Measurements from ENCODE around the gene FSTL4. TPM values are rescaled to one million over a fixed set of nuclear protein-coding genes. Genes with fewer than 3 reads are reported as not detected.

Gene FSTL4
- polyA plus RNA-seq, 6 donors from 2014 or later: 0.22 to 0.78 (median 0.48) TPM; not detected in 1

DNA sequence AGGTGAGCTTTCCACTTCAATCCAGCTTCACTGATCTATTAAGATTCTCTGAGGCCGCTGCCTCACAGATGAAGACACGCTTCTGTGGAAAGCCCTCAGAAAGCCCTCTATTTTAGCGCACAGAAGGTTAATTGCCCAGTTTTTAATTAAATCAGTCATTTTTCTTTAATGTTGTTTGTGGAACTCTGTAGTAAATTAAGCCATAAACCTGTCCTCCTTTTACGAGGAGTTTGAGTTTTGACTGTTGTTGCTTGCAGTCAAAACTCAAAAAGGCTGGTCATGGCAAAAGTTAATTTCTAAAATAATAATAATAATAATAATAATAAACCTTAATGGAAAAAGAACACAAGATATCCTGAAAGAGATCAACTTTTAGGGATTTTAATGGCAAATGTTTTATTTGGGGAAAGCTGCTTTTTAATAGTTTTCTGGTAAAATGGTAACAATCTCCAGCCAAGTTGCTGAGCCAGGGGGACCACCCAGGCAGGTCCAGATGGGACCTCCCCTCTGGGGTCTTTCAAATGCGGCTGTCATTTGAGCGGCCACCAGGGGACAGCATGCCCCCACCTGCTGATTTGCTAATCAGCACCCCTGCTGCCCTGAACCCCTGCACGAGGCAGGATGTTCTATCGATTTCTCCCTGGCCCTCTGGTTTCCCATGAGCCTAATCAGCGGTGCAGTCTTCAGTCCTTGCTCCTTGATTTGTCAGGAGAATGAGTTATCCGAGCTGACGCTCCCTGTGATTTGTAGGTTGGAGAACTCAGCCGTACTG is 247.2 kb downstream of the FSTL4 start:
- H3K27me3 Mint-ChIP-seq: peaks cover 0 to 25% (median 19%) of the 10 kb centered on the region in 3 donors
- peak; percentile 6 for DNase-seq
- no peak overlapping the region for H3K4me3 Mint-ChIP-seq
- H3K4me1 Mint-ChIP-seq: no peaks in the 10 kb centered on the region
- no peaks in the 10 kb centered on the region for H3K9me3 Mint-ChIP-seq
- peak overlapping the region in 1 of 6 donors; percentile 33 for H3K27ac Mint-ChIP-seq
- ATAC-seq (ENCODE audit: low read depth in 2 of 2): no peak
- no peaks in the 10 kb centered on the region for H3K36me3 Mint-ChIP-seq

DNA sequence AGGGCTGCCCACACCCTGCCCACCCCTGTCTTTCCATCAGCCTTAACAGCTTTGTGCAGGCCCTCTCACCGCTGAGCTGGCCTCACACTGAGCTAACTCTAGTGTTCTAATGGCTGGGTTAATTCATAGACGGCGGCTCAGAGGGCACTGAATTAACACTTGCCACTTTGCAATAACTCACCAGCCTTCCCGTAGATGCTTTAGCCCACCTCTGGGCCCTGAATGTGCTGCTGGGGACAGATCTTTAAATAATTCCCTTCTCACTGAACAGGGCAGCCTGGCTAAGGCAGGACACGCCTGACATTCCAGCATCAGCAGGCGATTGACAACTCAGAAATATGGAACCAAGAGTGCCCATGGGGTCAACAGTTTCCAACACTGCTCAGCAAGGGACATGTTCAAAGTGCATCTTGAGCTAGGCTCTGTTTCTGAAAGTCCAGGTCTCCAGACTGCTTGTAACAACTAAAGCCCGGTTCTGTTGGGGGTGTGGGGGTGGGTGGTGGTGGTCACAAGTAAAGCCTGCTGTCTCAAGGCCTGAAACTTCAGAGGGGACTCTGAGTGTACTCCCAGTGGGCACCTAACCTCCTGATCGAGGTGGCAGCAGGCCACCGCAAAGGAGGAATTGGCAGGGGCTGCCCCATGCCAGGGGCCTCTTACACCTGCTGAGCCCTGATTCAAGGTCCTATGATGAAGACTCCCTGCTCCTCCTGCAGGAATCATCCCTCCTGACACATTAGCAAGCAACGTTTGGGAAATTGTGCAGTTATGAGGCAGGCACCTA is 248.3 kb downstream of the FSTL4 start:
- Mint-ChIP-seq H3K4me3 (no peak overlapping the region), H3K27ac (peak overlapping the region in 1 of 6 donors; percentile 43), H3K36me3 (no peaks in the 10 kb centered on the region), H3K27me3 (peaks cover 0 to 25% (median 18%) of the 10 kb centered on the region in 3 donors), H3K4me1 (no peaks in the 10 kb centered on the region), H3K9me3 (no peaks in the 10 kb centered on the region)
- ATAC-seq (ENCODE audit: low read depth in 2 of 2) (no peak), DNase-seq (no peak)

GRCh38 chr5:133362438-133362837 is 249.9 kb downstream of the FSTL4 start:
- H3K4me1 Mint-ChIP-seq: no peaks in the 10 kb centered on the region
- H3K9me3 Mint-ChIP-seq: no peaks in the 10 kb centered on the region
- H3K27ac Mint-ChIP-seq: no peak overlapping the region
- H3K4me3 Mint-ChIP-seq: no peak overlapping the region
- H3K27me3 Mint-ChIP-seq: peaks cover 0 to 25% (median 18%) of the 10 kb centered on the region in 3 donors
- DNase-seq: no peak
- H3K36me3 Mint-ChIP-seq: no peaks in the 10 kb centered on the region
- no peak for ATAC-seq (ENCODE audit: low read depth in 2 of 2)

- Mint-ChIP-seq H3K36me3 (no peaks in the 10 kb centered on the region), H3K4me1 (no peaks in the 10 kb centered on the region), H3K4me3 (no peak overlapping the region), H3K9me3 (no peaks in the 10 kb centered on the region), H3K27ac (no peak overlapping the region), H3K27me3 (peaks cover 0 to 25% (median 18%) of the 10 kb centered on the region in 3 donors)
- no peak for DNase-seq
- ATAC-seq (ENCODE audit: low read depth in 2 of 2): no peak
These were observed 250.4 kb downstream of the FSTL4 start for GRCh38 chr5:133361922-133362321.

GRCh38 chr5:133360693-133361472 is 251.5 kb downstream of the FSTL4 start:
- no peak overlapping the region for H3K4me3 Mint-ChIP-seq
- no peaks in the 10 kb centered on the region for H3K9me3 Mint-ChIP-seq
- no peaks in the 10 kb centered on the region for H3K36me3 Mint-ChIP-seq
- H3K27ac Mint-ChIP-seq: no peak overlapping the region
- no peak for ATAC-seq (ENCODE audit: low read depth in 2 of 2)
- H3K4me1 Mint-ChIP-seq: no peaks in the 10 kb centered on the region
- no peak for DNase-seq
- H3K27me3 Mint-ChIP-seq: peaks cover 0 to 25% (median 11%) of the 10 kb centered on the region in 3 donors

- DNase-seq (no peak), ATAC-seq (ENCODE audit: low read depth in 2 of 2) (no peak)
- no peaks in the 10 kb centered on the region for H3K36me3 Mint-ChIP-seq
- H3K4me1 Mint-ChIP-seq: no peaks in the 10 kb centered on the region
- H3K27ac Mint-ChIP-seq: peak overlapping the region in 1 of 6 donors; percentile 65
- H3K27me3 Mint-ChIP-seq: peaks cover 0 to 21% (median 9%) of the 10 kb centered on the region in 3 donors
- H3K4me3 Mint-ChIP-seq: no peak overlapping the region
- no peaks in the 10 kb centered on the region for H3K9me3 Mint-ChIP-seq
These were observed 252.5 kb downstream of the FSTL4 start for GRCh38 chr5:133359861-133360260.

GRCh38 chr5:133358271-133358670 is 254.1 kb downstream of the FSTL4 start:
- Mint-ChIP-seq H3K9me3 (peaks cover 0 to under 1% (median 0%) of the 10 kb centered on the region in 7 donors), H3K27ac (no peak overlapping the region), H3K4me3 (no peak overlapping the region), H3K36me3 (peaks cover 0 to under 1% of the 10 kb centered on the region in 2 donors), H3K27me3 (peaks cover 0 to 14% (median 4%) of the 10 kb centered on the region in 3 donors), H3K4me1 (no peaks in the 10 kb centered on the region)
- DNase-seq (no peak), ATAC-seq (ENCODE audit: low read depth in 2 of 2) (no peak)

- H3K27ac Mint-ChIP-seq: no peak overlapping the region
These were observed 254.6 kb downstream of the FSTL4 start for GRCh38 chr5:133357758-133358157.

DNA sequence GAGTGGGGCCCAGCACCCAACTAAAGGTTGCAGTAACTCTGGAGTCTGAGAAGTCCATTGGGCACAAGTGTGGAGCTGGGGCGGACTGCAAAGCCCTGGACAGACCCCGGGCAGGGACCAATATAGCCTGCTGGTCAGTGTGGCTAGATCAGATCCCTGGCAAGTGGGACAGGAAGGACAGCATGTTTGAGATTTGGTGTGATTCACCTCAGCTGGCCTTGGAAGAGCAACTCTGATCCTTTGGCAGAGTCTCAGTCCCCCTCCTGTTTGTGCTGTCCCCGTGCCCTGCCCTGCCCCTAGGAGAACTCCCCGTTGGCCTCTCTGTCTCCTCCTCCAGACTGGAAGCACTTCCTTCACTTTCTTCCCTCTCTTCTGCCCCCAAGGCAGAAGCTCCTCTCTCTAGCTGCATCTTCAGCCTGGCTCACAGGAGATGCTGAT is 255.3 kb downstream of the FSTL4 start:
- no peak for DNase-seq
- Mint-ChIP-seq H3K27me3 (peaks cover 0 to 16% (median 0%) of the 10 kb centered on the region in 3 donors), H3K36me3 (peaks cover 0 to 7% of the 10 kb centered on the region in 2 donors), H3K4me1 (no peaks in the 10 kb centered on the region), H3K9me3 (peaks cover 0 to 7% (median 2%) of the 10 kb centered on the region in 7 donors), H3K27ac (peak overlapping the region in 1 of 6 donors; percentile 26), H3K4me3 (no peak overlapping the region)
- ATAC-seq (ENCODE audit: low read depth in 2 of 2): no peak

More at GRCh38 chr5:133357758-133358157, 254.6 kb downstream of the FSTL4 start:
- DNase-seq: no peak
- H3K27me3 Mint-ChIP-seq: peaks cover 0 to 14% (median 0%) of the 10 kb centered on the region in 3 donors
- H3K4me3 Mint-ChIP-seq: no peak overlapping the region
- peaks cover 0 to 6% (median 2%) of the 10 kb centered on the region in 7 donors for H3K9me3 Mint-ChIP-seq
- H3K36me3 Mint-ChIP-seq: peaks cover 0 to 5% of the 10 kb centered on the region in 2 donors
- ATAC-seq (ENCODE audit: low read depth in 2 of 2): no peak
- no peaks in the 10 kb centered on the region for H3K4me1 Mint-ChIP-seq

- H3K36me3 Mint-ChIP-seq: peaks cover 0 to 7% of the 10 kb centered on the region in 2 donors
- H3K27ac Mint-ChIP-seq: no peak overlapping the region
- DNase-seq (no peak), ATAC-seq (ENCODE audit: low read depth in 2 of 2) (no peak)
- H3K4me3 Mint-ChIP-seq: no peak overlapping the region
- peaks cover 0 to 7% (median 2%) of the 10 kb centered on the region in 7 donors for H3K9me3 Mint-ChIP-seq
- no peaks in the 10 kb centered on the region for H3K4me1 Mint-ChIP-seq
- H3K27me3 Mint-ChIP-seq: peaks cover 0 to 15% (median 0%) of the 10 kb centered on the region in 3 donors
These were observed 255.9 kb downstream of the FSTL4 start for GRCh38 chr5:133356396-133356983.

DNA sequence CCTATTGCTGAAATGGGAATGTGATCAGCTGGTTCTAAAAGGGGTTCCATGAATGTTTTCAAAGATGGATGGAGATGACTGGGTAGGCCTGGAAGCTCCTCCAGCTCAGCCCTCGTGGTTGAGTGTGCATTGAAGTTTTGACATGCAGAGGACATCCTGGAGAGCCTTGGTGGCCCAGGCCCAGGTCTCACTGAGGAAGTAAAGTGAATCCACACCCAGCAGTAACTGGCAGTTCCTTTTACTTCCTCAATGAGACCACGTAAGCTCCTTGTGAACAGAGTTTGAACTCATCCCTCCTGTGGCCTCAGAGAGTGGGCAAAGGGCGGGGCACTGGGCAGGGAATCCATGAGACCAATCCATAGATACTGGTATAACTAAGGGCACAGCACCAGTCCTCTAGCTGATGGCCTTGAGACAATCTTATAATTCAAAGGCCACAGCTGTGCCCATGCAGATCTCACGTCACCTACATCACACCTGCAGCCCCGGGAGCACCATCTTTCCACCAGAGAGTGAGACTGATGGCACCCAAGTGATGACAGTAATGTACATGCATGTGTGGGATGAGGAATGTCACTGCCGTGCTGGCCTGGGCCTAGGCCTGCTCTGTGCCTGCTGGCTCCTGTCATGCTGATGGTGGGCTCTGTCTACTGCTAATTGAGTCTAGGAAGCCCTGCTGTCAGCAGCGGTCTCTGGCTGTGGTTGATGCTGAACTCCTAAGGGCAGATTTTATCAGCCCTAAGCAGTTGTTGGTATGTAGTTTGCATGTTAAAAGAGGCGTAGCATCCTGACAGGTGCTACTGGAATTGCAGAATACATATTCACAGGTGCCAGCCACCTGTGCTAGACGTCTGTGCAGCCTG is 257.8 kb downstream of the FSTL4 start:
- H3K9me3 Mint-ChIP-seq: peaks cover 0 to 7% (median 2%) of the 10 kb centered on the region in 7 donors
- DNase-seq (no peak), ATAC-seq (ENCODE audit: low read depth in 2 of 2) (no peak)
- H3K4me1 Mint-ChIP-seq: no peaks in the 10 kb centered on the region
- H3K27me3 Mint-ChIP-seq: peaks cover 0 to 10% (median 6%) of the 10 kb centered on the region in 3 donors
- H3K27ac Mint-ChIP-seq: peak overlapping the region in 2 of 6 donors; percentile 2 to 78
- peaks cover 0 to 7% of the 10 kb centered on the region in 2 donors for H3K36me3 Mint-ChIP-seq
- no peak overlapping the region for H3K4me3 Mint-ChIP-seq

DNA sequence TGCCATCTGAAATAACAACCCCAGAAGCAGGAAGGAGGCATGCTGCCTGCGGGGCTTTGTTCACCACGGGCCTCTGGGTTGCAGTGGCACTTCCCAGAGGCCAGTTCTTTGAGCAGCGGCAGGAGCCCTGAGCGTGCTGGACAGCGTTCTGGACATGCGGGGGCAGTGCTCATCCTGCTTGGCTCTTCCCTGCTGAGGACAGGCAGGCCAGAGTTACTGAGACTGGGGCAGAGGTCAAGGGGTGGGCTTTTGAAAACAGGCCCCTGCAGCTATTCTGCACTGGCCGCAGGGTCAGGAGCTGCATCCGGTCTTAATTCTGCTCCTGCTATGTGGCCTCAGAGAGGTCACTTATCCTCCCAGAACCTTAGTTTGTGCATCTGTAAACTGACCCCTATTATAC is 258.6 kb downstream of the FSTL4 start:
- H3K4me1 Mint-ChIP-seq: no peaks in the 10 kb centered on the region
- peaks cover 0 to 10% (median 6%) of the 10 kb centered on the region in 3 donors for H3K27me3 Mint-ChIP-seq
- no peak overlapping the region for H3K4me3 Mint-ChIP-seq
- H3K27ac Mint-ChIP-seq: peak overlapping the region in 1 of 6 donors; percentile 70
- H3K36me3 Mint-ChIP-seq: peaks cover 0 to 7% of the 10 kb centered on the region in 2 donors
- DNase-seq (no peak), ATAC-seq (ENCODE audit: low read depth in 2 of 2) (no peak)
- peaks cover 0 to 7% (median 2%) of the 10 kb centered on the region in 7 donors for H3K9me3 Mint-ChIP-seq

Measured in naive B cell (primary cell).